SK-N-SH treated with all-trans-retinoic acid at 6 μM for 48 hours (cell line): ENCODE results near the gene CAST.

Experiments
- ATAC-seq: fragments of 200-7000 bp; cut with Tn5 transposase; 3 replicates; pipeline ENCODE4 v1.9.1; 2020; ENCODE audit warnings: mild to moderate bottlenecking, moderate library complexity
- ARNTL ChIP-seq: fragments of 450-650 bp; formaldehyde crosslinking; IDR thresholded peaks from 2 replicates; pipeline ENCODE4 v1.5.0; 2020; ENCODE audit warnings: low read depth, mild to moderate bottlenecking, moderate library complexity, borderline replicate concordance
- BACH2 ChIP-seq: fragments of 250-450 bp; sonication (Bioruptor Pico); IDR thresholded peaks from 2 replicates; pipeline ENCODE4 v1.9.0; 2021; ENCODE audit warnings: mild to moderate bottlenecking, borderline replicate concordance
- CREB5 ChIP-seq: fragments of 250-450 bp; sonication (Bioruptor Pico); IDR thresholded peaks from 2 replicates; pipeline ENCODE4 v1.5.1; 2020; ENCODE audit warnings: low read depth, mild to moderate bottlenecking, moderate library complexity
- CSDC2 ChIP-seq: fragments of 250-450 bp; sonication (Bioruptor Pico); IDR thresholded peaks from 2 replicates; pipeline ENCODE4 v1.5.0; 2020; ENCODE audit warnings: mild to moderate bottlenecking, moderate library complexity
- CSRNP3 ChIP-seq: fragments of 250-450 bp; sonication (Bioruptor Pico); IDR thresholded peaks from 2 replicates; pipeline ENCODE4 v1.5.1; 2021; ENCODE audit warnings: mild to moderate bottlenecking, moderate library complexity
- ESRRG ChIP-seq: fragments of 250-450 bp; sonication (Bioruptor Pico); IDR thresholded peaks from 2 replicates; pipeline ENCODE4 v1.6.1; 2021; ENCODE audit warnings: mild to moderate bottlenecking
- ISL1 ChIP-seq: fragments of 250-450 bp; sonication (Bioruptor Pico); IDR thresholded peaks from 2 replicates; pipeline ENCODE4 v2.1.2; 2022; ENCODE audit warnings: mild to moderate bottlenecking, moderate library complexity
- OSR1 ChIP-seq: fragments of 250-450 bp; sonication (Bioruptor Pico); IDR thresholded peaks from 2 replicates; pipeline ENCODE4 v1.8.0; 2022; ENCODE audit warnings: moderate library complexity, mild to moderate bottlenecking, inconsistent platforms
- PPARA ChIP-seq: fragments of 250-450 bp; sonication (Bioruptor Pico); IDR thresholded peaks from 2 replicates; pipeline ENCODE4 v1.5.0; 2020; ENCODE audit warnings: mild to moderate bottlenecking, borderline replicate concordance
- SNAI2 ChIP-seq: fragments of 250-450 bp; sonication (Bioruptor Pico); IDR thresholded peaks from 2 replicates; pipeline ENCODE4 v1.5.0; 2020; ENCODE audit warnings: mild to moderate bottlenecking, moderate library complexity
- TCF4 ChIP-seq: fragments of 250-450 bp; sonication (Bioruptor Pico); IDR thresholded peaks from 2 replicates; pipeline ENCODE4 v1.8.0; 2021; ENCODE audit warnings: mild to moderate bottlenecking, moderate library complexity, borderline replicate concordance
- TOX ChIP-seq: fragments of 250-450 bp; sonication (Bioruptor Pico); IDR thresholded peaks from 2 replicates; pipeline ENCODE4 v1.8.0; 2021; ENCODE audit warnings: mild to moderate bottlenecking, moderate library complexity, borderline replicate concordance
- TSHZ2 ChIP-seq: fragments of 250-450 bp; sonication (Bioruptor Pico); IDR thresholded peaks from 2 replicates; pipeline ENCODE4 v1.5.0; 2020; ENCODE audit warnings: mild to moderate bottlenecking, moderate library complexity
- ZC3H10 ChIP-seq: fragments of 250-450 bp; sonication (Bioruptor Pico); IDR thresholded peaks from 2 replicates; pipeline ENCODE4 v1.5.1; 2021; ENCODE audit warnings: mild to moderate bottlenecking, moderate library complexity
- ZFP3 ChIP-seq: fragments of 250-450 bp; sonication (Bioruptor Pico); IDR thresholded peaks from 2 replicates; pipeline ENCODE4 v1.5.0; 2020; ENCODE audit warnings: mild to moderate bottlenecking, moderate library complexity
- ZFP30 ChIP-seq: fragments of 450-650 bp; formaldehyde crosslinking; IDR thresholded peaks from 2 replicates; pipeline ENCODE4 v1.5.0; 2022; ENCODE audit warnings: mild to moderate bottlenecking, moderate library complexity
- ZNF565 ChIP-seq: fragments of 450-650 bp; formaldehyde crosslinking; conservative IDR thresholded peaks from 2 replicates; pipeline ENCODE4 v1.5.0; 2020; ENCODE audit warnings: low read depth, mild to moderate bottlenecking, moderate library complexity
- ZNF8 ChIP-seq: fragments of 450-650 bp; formaldehyde crosslinking; IDR thresholded peaks from 2 replicates; pipeline ENCODE4 v1.5.0; 2020; ENCODE audit warnings: mild to moderate bottlenecking, moderate library complexity
- TF ChIP-seq, protein P1 (sequence below): fragments of 250-450 bp; sonication (Bioruptor Pico); IDR thresholded peaks from 2 replicates; pipeline ENCODE4 v1.8.0; 2021; ENCODE audit warnings: low read depth, mild to moderate bottlenecking, moderate library complexity, borderline replicate concordance

Gene CAST, protein sequence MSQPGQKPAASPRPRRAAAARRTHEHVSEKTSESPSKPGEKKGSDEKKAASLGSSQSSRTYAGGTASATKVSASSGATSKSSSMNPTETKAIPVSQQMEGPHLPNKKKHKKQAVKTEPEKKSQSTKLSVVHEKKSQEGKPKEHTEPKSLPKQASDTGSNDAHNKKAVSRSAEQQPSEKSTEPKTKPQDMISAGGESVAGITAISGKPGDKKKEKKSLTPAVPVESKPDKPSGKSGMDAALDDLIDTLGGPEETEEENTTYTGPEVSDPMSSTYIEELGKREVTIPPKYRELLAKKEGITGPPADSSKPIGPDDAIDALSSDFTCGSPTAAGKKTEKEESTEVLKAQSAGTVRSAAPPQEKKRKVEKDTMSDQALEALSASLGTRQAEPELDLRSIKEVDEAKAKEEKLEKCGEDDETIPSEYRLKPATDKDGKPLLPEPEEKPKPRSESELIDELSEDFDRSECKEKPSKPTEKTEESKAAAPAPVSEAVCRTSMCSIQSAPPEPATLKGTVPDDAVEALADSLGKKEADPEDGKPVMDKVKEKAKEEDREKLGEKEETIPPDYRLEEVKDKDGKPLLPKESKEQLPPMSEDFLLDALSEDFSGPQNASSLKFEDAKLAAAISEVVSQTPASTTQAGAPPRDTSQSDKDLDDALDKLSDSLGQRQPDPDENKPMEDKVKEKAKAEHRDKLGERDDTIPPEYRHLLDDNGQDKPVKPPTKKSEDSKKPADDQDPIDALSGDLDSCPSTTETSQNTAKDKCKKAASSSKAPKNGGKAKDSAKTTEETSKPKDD

DNA sequence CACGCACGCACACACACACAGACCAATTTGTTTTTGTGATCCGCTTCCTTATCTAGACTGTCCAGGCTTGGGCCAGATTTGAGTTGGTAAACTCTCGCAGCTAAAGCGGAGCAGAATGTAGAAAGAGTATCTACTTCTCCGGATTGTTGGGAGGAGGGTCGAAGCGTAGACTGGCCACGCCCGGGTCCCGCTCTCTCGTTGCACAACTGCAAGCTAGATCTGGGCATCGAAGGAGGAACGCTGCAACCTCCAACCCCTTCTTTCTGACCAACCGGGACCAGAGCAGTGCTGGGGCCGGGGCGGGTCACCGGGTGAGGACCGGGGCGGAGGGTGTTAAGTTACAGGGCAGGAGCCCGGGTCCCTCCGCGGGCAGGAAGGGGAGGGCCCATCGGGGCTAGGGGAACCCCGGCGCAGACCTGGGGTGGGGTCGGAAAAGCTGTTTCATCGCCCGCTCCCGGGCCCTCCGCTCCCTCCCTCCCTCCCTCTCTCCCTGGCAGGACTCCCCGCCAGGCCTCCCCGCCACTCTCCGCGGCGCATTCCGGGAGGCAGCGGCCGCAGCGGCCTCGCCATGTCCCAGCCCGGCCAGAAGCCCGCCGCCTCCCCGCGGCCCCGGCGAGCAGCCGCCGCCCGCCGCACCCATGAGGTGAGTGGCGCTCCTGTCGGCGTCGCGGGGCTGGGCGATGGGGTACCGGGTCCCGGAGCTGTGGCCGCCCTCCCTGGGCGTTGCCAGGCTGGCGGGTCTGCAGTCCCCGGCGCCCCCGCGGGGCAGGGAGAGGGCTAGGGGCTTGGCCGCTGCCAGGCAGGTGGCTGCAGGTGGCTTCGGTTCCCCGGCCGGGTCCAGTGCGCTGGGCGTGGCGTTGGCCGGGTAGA is at the start of gene CAST:
CAST (plus strand) TSS at position 522 of the 870 bp plus-strand sequence; CDS start at position 569, 47 bp downstream.
- TF ChIP-seq ZFP30 (CRISPR knock-in tag) (no peak), ZNF565 (CRISPR knock-in tag) (no peak), TOX (CRISPR knock-in tag) (no peak), ARNTL (CRISPR knock-in tag) (no peak), PPARA (CRISPR knock-in tag) (no peak), ZFP3 (no peak), CREB5 (no peak), CSDC2 (no peak), ZNF8 (CRISPR knock-in tag) (no peak), ESRRG (CRISPR knock-in tag) (no peak), OSR1 (CRISPR knock-in tag) (no peak), TSHZ2 (no peak), CSRNP3 (CRISPR knock-in tag) (no peak)
- TF ChIP-seq, protein P1, sequence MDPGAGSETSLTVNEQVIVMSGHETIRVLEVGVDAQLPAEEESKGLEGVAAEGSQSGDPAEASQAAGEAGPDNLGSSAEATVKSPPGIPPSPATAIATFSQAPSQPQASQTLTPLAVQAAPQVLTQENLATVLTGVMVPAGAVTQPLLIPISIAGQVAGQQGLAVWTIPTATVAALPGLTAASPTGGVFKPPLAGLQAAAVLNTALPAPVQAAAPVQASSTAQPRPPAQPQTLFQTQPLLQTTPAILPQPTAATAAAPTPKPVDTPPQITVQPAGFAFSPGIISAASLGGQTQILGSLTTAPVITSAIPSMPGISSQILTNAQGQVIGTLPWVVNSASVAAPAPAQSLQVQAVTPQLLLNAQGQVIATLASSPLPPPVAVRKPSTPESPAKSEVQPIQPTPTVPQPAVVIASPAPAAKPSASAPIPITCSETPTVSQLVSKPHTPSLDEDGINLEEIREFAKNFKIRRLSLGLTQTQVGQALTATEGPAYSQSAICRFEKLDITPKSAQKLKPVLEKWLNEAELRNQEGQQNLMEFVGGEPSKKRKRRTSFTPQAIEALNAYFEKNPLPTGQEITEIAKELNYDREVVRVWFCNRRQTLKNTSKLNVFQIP, result no peak
- ATAC-seq, result peak; percentile 86

- no peak for TF ChIP-seq ISL1 (CRISPR knock-in tag)
- no peak for TF ChIP-seq BACH2 (CRISPR knock-in tag)
- TF ChIP-seq ZNF8 (CRISPR knock-in tag), result no peak
- no peak for TF ChIP-seq TCF4 (CRISPR knock-in tag)
- TF ChIP-seq SNAI2 (CRISPR knock-in tag), result no peak
- TF ChIP-seq CSRNP3 (CRISPR knock-in tag), result no peak
- no peak for TF ChIP-seq ZC3H10 (CRISPR knock-in tag)
- TF ChIP-seq, all 23 proteins: peak for 0
- ATAC-seq, result peak; percentile 98
These were observed 48.0 kb upstream of the CAST start for GRCh38 chr5:96614110-96614691.
